Smooth muscle cell (in vitro differentiated cells): ENCODE results near the gene C1QL4. TPM values are rescaled to one million over a fixed set of nuclear protein-coding genes. Genes with fewer than 3 reads are reported as not detected.

Source experiments
- DNase-seq: peaks from one replicate; lab custom pipeline; 2025; ENCODE audit not compliant: unreplicated experiment; lab: John Stamatoyannopoulos, UW
- H2AFZ ChIP-seq: fragments of 200-600 bp; sonication (generic); 2 replicates; pipeline ENCODE4 v1.6.0; 2016; ENCODE audit warnings: antibody characterized with exemption, low read depth, mild to moderate bottlenecking
- H3F3A ChIP-seq: fragments of 200-600 bp; sonication (generic); 2 replicates; pipeline ENCODE4 v1.6.0; 2017; ENCODE audit warnings: antibody characterized with exemption, low read depth
- H3K27ac ChIP-seq: fragments of 200-600 bp; sonication (generic); 2 replicates; pipeline ENCODE4 v1.5.1; 2016; ENCODE audit warnings: low read depth, mild to moderate bottlenecking
- H3K27me3 ChIP-seq: fragments of 200-600 bp; sonication (generic); 2 replicates; pipeline ENCODE4 v1.6.1; 2016; ENCODE audit warnings: low read depth, mild to moderate bottlenecking
- H3K36me3 ChIP-seq: fragments of 200-600 bp; sonication (generic); 2 replicates; pipeline ENCODE4 v1.5.1; 2016; ENCODE audit warnings: low read depth
- H3K4me1 ChIP-seq: fragments of 200-600 bp; sonication (generic); 2 replicates; pipeline ENCODE4 v1.5.1; 2016; ENCODE audit warnings: low read depth
- H3K4me2 ChIP-seq: fragments of 200-600 bp; sonication (generic); 2 replicates; pipeline ENCODE4 v1.6.0; 2016; ENCODE audit warnings: mild to moderate bottlenecking
- H3K4me3 ChIP-seq: fragments of 200-600 bp; sonication (generic); 2 replicates; pipeline ENCODE4 v1.5.1; 2016; ENCODE audit warnings: mild to moderate bottlenecking
- H3K79me2 ChIP-seq: fragments of 200-600 bp; sonication (generic); 2 replicates; pipeline ENCODE4 v1.6.0; 2016; ENCODE audit warnings: low read depth, mild to moderate bottlenecking
- H3K9ac ChIP-seq: fragments of 200-600 bp; sonication (generic); 2 replicates; pipeline ENCODE4 v1.6.0; 2016; ENCODE audit warnings: low read depth
- H3K9me3 ChIP-seq: fragments of 200-600 bp; sonication (generic); replicated peaks from 2 replicates; pipeline ENCODE4 v1.5.1; 2016; ENCODE audit warnings: low read depth
- H4K20me1 ChIP-seq: fragments of 200-600 bp; sonication (generic); 2 replicates; pipeline ENCODE4 v1.6.0; 2016; ENCODE audit warnings: low read depth
- CTCF ChIP-seq: fragments of 200-600 bp; sonication (generic); IDR thresholded peaks from 2 replicates; pipeline ENCODE4 v1.5.1; 2017; ENCODE audit warnings: borderline replicate concordance, mild to moderate bottlenecking, antibody characterized with exemption; ENCODE audit not compliant: insufficient read depth, poor library complexity, severe bottlenecking
- WGBS: methylation state at CpG from one replicate; pipeline ENCODE4 v1.1.7; 2016; ENCODE audit warnings: low lambda C conversion rate; 5-methylcytosine and 5-hydroxymethylcytosine counted together
- polyA plus RNA-seq: library from polyadenylated mRNA; unstranded; fragments of >200 nt; fragmentation: Nextera tagmentation; extraction: Ambion mirVana; gene quantifications from 2 replicates; pipeline ENCODE4 v1.2.1, GENCODE V29; 2016
- total RNA-seq: library from RNA; depleted of rRNA; stranded (reverse); fragments of >200 nt; gene quantifications from 2 replicates; pipeline ENCODE4 v1.2.3, GENCODE V29; 2014

Gene C1QL4
- total and polyA plus RNA-seq, 2 experiments from 2014 or later = 0.09 TPM; not detected in 1

DNA sequence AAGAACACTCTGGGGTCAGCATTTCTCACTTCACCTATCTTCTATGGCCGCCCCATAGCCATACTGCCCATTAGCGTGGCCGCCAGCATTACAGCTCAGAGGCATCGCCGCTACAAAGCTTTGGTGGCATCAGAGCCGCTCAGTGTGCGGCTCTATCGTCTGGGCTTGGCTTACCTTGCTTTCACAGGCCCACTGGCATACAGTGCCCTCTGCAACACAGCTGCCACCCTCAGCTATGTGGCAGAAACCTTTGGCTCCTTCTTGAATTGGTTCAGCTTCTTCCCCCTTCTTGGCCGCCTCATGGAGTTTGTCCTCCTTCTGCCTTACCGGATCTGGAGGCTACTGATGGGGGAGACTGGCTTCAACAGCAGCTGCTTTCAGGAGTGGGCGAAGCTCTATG is 12.3 kb upstream of the C1QL4 start:
- Histone ChIP-seq H3K27ac (no peak overlapping the region), H2AFZ (no peak overlapping the region), H3K4me3 (no peak overlapping the region), H3K4me2 (no peak overlapping the region), H3K9ac (no peak overlapping the region), H3K79me2 (no peaks in the 10 kb centered on the region), H3F3A (no peaks in the 10 kb centered on the region), H3K4me1 (peaks cover 22% of the 10 kb centered on the region), H3K36me3 (no peaks in the 10 kb centered on the region), H3K27me3 (peaks cover 58% of the 10 kb centered on the region), H3K9me3 (no peaks in the 10 kb centered on the region), H4K20me1 (no peaks in the 10 kb centered on the region)
- TF ChIP-seq CTCF = no peak
- no peak for DNase-seq
- WGBS = 94% methylated on average over 11 of the region's 11 CpGs

DNA sequence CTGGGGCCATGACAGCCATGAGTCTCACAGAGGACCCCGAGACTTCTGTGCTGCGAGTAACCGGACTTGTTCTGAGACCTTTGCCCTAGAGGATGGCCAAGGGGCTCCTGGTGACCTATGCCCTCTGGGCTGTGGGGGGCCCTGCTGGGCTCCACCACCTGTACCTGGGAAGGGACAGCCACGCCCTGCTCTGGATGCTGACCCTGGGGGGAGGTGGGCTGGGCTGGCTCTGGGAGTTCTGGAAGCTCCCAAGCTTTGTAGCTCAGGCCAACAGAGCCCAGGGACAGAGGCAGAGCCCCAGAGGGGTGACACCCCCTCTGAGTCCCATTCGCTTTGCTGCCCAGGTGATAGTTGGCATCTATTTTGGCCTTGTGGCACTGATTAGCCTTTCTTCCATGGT is 11.8 kb upstream of the C1QL4 start:
- H3K36me3 ChIP-seq = no peaks in the 10 kb centered on the region
- no peak overlapping the region for H3K27ac ChIP-seq
- no peak for TF ChIP-seq CTCF
- no peak overlapping the region for H3K4me2 ChIP-seq
- H3K27me3 ChIP-seq = peaks cover 63% of the 10 kb centered on the region
- peak overlapping the region; percentile 52 for H3K4me3 ChIP-seq
- H3F3A ChIP-seq = no peaks in the 10 kb centered on the region
- 95% methylated on average over 5 of the region's 5 CpGs for WGBS
- H2AFZ ChIP-seq = no peak overlapping the region
- H3K79me2 ChIP-seq = no peaks in the 10 kb centered on the region
- no peak overlapping the region for H3K9ac ChIP-seq
- no peaks in the 10 kb centered on the region for H4K20me1 ChIP-seq
- H3K9me3 ChIP-seq = no peaks in the 10 kb centered on the region
- peaks cover 22% of the 10 kb centered on the region for H3K4me1 ChIP-seq
- DNase-seq = no peak

DNA sequence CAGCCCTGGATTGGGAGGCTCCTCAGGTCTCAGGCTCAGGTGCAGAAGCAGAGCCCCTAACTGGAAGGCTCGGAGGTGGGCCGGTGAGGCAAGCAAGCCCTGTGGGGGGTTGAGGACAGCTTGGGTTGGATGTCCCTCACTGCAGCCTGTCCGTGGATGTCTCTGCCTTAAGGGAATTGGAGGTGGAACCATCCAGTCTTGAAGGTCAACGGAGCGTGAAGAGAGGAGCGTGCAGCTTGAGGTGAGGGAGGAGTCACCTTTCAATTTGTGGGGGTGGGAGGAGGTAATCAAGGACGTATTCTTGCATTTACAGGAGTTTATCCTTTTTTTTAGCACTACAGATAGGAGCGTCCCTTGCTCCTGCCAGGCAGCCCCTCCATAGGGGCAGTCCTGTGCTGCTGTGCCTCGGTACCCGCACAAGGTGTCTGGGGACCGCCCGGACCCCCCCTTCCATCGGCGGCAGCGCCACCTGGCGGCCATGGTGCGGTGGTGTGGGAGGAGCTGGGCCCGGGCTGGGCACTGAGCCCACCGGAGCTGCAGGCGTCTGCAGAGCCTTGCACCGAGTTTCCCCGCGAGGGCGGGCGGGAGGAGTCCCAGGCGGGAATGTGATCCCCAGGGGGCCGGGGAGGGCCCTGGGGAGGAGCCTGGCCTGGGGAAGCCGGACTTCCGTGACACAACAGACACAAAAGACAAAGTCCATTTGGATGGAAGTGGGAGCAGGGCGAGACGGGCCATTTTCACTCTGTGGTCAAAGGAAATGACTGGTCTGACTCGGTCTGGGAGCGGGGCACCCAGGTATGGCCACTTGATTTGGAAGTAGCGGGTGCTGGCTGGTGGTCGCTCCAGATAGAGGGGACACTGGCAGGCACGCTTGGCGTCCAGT is 10.6 kb upstream of the C1QL4 start:
- peaks cover 73% of the 10 kb centered on the region for H3K27me3 ChIP-seq
- H3K27ac ChIP-seq = no peak overlapping the region

More for the DNA sequence above, 10.6 kb upstream of the C1QL4 start:
- H3K4me2 ChIP-seq = peak overlapping the region; percentile 88
- peak overlapping the region; percentile 52 for H3K4me3 ChIP-seq
- peak; percentile 57 for DNase-seq
- WGBS = 19% methylated on average over 26 of the region's 37 CpGs
- peak overlapping the region; percentile 70 for H2AFZ ChIP-seq
- H3K4me1 ChIP-seq = peaks cover 24% of the 10 kb centered on the region
- TF ChIP-seq CTCF = peak; percentile 92
- H3F3A ChIP-seq = no peaks in the 10 kb centered on the region
- no peak overlapping the region for H3K9ac ChIP-seq
- no peaks in the 10 kb centered on the region for H4K20me1 ChIP-seq
- H3K79me2 ChIP-seq = no peaks in the 10 kb centered on the region
- no peaks in the 10 kb centered on the region for H3K9me3 ChIP-seq
- no peaks in the 10 kb centered on the region for H3K36me3 ChIP-seq
